GM10266 (cell line): ENCODE measurements around the gene CHRNA9.

ENCODE experiments used
- DNase-seq: peaks from one replicate; pipeline ENCODE4 v3.0.0; 2012; ENCODE audit errors: extremely low spot score
- TF ChIP-seq, protein P1 (sequence below): IDR thresholded peaks from 2 replicates; pipeline ENCODE4 v1.5.1; 2012; ENCODE audit warnings: mild to moderate bottlenecking, low read depth; ENCODE audit not compliant: control insufficient read depth, insufficient read depth; ENCODE audit errors: missing control alignments

Gene CHRNA9

GRCh38 chr4:40399578-40399977 is 64.4 kb downstream of the CHRNA9 start:
- DNase-seq = no peak
- TF ChIP-seq, protein P1, sequence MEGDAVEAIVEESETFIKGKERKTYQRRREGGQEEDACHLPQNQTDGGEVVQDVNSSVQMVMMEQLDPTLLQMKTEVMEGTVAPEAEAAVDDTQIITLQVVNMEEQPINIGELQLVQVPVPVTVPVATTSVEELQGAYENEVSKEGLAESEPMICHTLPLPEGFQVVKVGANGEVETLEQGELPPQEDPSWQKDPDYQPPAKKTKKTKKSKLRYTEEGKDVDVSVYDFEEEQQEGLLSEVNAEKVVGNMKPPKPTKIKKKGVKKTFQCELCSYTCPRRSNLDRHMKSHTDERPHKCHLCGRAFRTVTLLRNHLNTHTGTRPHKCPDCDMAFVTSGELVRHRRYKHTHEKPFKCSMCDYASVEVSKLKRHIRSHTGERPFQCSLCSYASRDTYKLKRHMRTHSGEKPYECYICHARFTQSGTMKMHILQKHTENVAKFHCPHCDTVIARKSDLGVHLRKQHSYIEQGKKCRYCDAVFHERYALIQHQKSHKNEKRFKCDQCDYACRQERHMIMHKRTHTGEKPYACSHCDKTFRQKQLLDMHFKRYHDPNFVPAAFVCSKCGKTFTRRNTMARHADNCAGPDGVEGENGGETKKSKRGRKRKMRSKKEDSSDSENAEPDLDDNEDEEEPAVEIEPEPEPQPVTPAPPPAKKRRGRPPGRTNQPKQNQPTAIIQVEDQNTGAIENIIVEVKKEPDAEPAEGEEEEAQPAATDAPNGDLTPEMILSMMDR = no peak

DNA sequence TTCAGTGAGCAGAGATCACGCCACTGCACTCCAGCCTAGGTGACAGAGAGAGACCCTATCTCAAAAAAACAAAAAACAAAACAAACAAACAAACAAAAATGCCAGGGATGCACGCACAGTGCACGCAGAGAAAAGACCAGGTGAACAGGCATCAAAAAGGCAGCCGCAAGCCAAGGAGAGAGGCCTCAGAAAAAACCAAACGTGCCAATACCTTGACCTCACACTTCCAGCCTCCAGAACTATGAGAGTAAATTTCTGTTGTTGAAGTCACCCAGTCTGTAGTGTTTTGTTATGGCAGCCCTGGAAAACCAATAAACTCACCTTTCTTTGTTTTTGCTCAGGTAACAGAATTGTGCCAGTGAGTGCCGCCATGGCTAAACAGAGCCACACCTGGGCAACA is 66.0 kb downstream of the CHRNA9 start:
- TF ChIP-seq, protein P1 = no peak
- no peak for DNase-seq

DNA sequence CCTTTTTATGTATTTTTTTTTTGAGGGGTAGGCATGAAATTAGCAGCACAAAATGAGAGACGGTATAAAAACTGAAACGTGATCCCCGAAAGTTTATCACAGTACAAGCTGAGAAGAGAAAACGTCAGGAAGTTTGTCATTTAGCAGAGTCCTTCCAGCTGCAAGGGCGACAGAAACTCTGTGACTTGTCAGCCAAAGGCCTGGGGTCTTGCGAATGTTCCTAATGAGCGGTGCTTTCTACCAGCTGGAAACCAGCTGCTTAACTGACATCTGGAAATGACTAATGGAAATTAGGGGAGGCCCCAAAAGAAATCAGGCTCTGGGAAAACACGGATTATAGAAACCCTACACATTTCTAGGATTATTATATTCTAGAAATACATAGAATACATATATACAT is 66.5 kb downstream of the CHRNA9 start:
- TF ChIP-seq, protein P1 = no peak
- no peak for DNase-seq

- TF ChIP-seq, protein P1 = no peak
- DNase-seq = no peak
These were observed 67.4 kb downstream of the CHRNA9 start for GRCh38 chr4:40402556-40402955.

GRCh38 chr4:40403081-40403480 is 67.9 kb downstream of the CHRNA9 start:
- DNase-seq = no peak
- TF ChIP-seq, protein P1 = no peak
